Vagina (tissue), 2 donors: ENCODE data around the gene ERN1.

Experiments used
- CTCF ChIP-seq, 3 experiments: fragments of 450-650 bp in 2 of 3; fragments of 200-600 bp in 1 of 3; sonication (generic) in 1 of 3; IDR thresholded peaks; one replicate each; pipeline ENCODE4 v1.5.1; 2017 to 2019; ENCODE audit warnings: antibody characterized with exemption in 3 of 3, mild to moderate bottlenecking in 2 of 3, moderate library complexity in 2 of 3
- POLR2A ChIP-seq, 2 donors: fragments of 450-650 bp; IDR thresholded peaks; one replicate each; pipeline ENCODE4 v1.6.1; 2017; ENCODE audit warnings: antibody characterized with exemption in 2 of 2, mild to moderate bottlenecking in 2 of 2, moderate library complexity in 2 of 2
- POLR2AphosphoS5 ChIP-seq, 2 donors: sonication (generic); formaldehyde crosslinking; IDR thresholded peaks; one replicate each; pipeline ENCODE4 v1.9.0; 2017; ENCODE audit warnings: antibody characterized with exemption in 2 of 2, mild to moderate bottlenecking in 2 of 2, low read depth in 1 of 2; ENCODE audit not compliant: insufficient read depth in 1 of 2

DNA sequence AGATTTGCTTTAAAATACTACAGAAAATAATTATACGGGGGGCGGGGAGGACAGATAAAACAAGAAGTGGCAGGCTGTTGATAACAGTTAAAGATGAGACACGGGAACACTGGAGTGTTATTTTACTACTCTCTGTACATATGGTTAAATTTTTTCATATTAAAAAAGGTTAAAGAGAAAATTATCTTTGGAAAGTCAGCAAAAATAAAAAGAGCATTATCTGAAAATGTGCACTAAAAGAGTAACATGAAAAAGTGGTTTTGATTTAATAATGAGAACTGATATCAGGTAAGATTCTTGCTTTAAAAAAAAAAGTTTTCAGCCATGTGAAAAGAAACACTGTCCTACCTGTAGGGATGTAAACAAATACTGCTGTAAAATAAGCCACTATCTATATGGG, 46.9 kb downstream of the ERN1 start:
- no peak for TF ChIP-seq POLR2A (IDR thresholded peaks at IDR 0.05)
- TF ChIP-seq CTCF (IDR thresholded peaks at IDR 0.05), result no peak
- no peak for TF ChIP-seq POLR2AphosphoS5 (IDR thresholded peaks at IDR 0.05; ENCODE audit: insufficient read depth in 1 of 2, low read depth in 1 of 2)
